CD4-positive, alpha-beta T cell treated with Interferon gamma for 1 hour (primary cell): ENCODE data around the gene YKT6.
"Not testable (repeated sequence)": the region's sequence is repeated elsewhere in the genome, so short reads cannot be mapped to it uniquely, and the experiment has no call there.

Source experiments
- DNase-seq: peaks from one replicate; pipeline ENCODE4 v3.0.0-alpha.2; 2020

The YKT6 gene

DNA sequence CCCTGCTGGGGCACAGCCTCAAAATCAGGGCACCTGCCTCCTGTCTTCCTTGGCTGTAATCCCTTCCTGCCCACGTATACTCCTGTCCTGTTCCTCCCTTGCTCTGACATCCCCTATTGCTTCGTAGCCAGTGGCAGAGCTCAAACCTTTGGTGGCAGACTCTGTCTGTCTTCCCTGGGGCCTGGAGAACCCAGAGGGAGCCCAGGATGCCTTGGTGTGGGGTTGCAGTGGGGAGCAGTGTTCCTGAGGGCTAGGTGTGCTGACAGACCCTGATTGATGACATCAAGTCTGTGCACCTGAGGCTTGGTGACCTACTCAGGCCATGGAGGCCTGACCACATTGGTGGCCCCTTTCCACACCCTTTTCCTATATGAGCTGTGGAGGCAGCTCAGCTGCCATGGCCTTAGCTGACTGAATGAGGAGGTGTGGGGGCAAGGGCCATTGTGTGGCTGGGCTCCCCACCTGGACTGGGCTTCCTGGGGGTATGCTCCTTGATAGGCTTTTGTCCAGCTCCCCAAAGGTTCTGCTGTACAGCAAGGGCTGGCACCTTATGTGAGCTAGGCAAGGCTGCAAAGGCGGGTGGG, 6.1 kb upstream of the YKT6 start:
- no peak for DNase-seq

DNA sequence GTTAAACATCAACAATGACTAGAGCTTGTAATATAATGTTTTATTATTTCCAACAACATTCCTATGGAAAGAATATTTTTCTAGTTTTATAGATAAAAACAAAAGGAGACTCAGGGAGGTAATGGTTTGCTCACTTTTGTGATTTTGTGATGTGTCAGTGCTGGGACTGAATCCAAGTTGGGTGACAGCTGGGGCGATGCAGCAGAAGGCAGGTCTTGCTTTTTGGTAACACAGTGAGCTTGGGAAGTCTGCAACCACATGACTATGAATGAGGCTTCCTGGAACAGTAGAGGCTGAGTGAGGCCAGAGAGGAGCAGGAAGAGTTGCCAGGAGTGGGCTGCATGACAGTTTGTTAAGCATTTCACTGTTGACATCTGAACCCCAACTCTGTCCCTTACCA, 4.9 kb upstream of the YKT6 start:
- DNase-seq: no peak

DNA sequence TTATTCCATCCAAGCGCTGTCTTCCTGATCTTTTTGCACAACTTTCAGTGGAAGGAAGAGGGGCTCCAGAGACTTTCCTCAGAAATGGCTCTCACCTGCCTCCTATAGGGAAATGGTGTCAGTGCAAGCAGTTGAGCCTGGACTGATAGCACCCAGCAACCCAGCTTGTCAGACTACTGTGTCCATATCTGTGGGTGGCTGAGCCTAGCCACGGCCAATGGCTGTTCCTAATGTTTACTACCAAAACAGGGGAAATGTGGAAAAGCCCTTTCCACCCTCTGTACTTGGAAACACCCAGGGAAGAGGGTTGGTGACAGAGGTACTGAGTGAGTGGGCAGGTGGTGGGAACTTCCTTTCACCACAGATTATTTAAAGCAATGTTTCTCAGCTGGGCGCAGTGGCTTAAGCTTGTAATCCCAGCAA, 4.3 kb upstream of the YKT6 start:
- DNase-seq: peak; percentile 7

DNA sequence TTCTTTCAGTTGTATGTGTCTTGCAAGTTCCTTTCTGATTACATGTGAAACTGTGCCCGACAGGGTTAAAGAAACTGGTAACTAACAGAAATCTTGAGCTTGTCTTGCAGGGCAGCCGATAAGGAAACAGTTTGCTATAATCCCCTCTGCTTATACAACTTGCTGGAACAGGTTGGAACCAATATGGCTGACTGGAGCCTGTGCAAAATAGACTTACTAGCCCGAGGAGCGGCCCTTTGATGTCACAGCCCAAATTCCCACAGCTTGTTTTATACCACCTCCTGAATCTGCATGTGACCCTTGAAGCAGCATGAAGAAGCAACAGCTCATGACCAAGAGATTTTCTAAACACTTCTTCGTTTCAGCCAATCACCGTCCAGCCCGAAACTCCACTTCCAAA, 3.3 kb upstream of the YKT6 start:
- no peak for DNase-seq

DNA sequence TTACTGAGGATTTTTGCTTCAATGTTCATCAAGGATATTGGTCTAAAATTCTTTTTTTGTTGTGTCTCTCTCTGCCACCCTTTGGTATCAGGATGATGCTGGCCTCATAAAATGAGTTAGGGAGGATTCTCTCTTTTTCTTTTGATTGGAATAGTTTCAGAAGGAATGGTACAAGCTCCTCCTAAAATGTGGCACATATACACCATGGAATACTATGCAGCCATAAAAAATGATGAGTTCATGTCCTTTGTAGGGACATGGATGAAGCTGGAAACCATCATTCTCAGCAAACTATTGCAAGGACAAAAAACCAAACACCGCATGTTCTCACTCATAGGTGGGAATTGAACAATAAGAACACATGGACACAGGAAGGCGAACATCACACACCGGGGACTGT, 615 bp upstream of the YKT6 start:
- not testable (repeated sequence) for DNase-seq

DNA sequence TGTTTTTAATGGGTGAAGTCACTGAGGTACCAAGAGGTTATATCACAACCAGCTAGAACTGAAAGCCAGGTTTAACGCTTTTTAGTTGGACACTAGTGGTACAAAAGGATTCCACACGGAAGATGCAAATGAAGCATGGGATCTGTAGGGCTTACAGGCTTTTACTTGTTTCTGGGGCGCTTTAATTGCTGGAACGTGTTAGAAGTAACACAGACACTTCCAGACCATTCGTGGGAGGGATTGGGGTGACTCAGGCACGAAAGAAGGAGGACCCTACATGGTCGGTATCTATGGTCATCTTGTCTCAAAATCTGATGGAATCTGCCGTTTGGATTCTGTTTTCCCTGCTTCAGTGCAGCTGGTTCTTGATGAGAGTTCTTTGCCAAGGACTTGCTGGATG, 1.0 kb downstream of the YKT6 start:
- DNase-seq: no peak

DNA sequence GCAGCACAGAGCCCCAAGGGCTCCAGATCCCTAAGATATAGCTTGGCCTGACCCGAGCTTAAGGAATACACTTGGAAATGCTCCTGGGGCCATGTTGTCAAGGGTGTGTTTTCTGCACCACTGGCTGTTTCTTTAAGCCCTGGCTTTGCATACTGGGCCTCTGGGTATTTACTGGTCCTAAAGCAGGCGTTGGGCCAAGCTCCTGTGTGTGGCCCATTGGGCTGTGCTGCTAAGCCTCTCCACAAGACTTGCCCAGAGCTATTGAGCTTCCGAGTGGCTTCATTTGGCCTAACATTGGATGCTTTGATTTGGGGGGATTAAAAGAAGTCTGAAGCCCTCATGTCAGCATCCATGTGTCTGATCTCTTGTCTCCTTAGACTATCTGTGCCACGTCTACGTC, 5.2 kb downstream of the YKT6 start:
- no peak for DNase-seq

DNA sequence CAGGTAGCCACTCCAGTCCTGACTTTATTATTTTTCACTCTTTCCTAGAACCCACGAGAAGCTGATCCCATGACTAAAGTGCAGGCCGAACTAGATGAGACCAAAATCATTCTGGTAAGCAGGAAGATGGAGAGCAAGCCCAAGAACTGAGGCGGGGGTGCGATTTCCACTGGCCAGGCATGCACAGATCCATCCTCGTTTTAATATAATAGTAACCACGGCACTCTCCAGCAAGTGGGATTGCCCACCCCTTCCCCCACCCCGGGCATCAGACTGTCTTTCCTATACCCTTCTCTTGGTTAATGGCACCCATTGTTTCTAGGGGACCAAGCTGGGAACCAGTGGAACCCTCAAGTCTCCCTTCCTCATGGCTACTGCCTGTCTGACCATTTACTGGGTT, 7.3 kb downstream of the YKT6 start:
- DNase-seq: no peak

DNA sequence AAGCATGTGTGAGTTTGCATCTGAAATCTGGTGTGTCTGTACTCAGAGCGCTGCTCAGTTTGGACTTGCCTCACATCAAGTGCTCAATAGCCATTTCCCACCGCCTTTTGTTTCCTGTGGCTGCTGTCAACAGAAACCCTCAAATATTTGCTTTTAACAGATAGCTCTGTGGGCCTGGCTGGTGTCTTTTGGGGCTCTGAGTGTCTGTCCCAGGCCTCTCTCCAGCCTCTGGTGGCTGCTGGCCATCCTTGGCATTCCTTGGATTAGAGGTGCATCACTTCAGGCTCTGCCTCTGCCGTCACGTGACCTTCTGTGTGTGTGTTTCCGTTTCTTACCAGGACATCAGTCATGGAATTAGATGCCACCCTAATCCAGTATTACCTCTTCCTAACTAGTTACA, 9.3 kb downstream of the YKT6 start:
- no peak for DNase-seq

DNA sequence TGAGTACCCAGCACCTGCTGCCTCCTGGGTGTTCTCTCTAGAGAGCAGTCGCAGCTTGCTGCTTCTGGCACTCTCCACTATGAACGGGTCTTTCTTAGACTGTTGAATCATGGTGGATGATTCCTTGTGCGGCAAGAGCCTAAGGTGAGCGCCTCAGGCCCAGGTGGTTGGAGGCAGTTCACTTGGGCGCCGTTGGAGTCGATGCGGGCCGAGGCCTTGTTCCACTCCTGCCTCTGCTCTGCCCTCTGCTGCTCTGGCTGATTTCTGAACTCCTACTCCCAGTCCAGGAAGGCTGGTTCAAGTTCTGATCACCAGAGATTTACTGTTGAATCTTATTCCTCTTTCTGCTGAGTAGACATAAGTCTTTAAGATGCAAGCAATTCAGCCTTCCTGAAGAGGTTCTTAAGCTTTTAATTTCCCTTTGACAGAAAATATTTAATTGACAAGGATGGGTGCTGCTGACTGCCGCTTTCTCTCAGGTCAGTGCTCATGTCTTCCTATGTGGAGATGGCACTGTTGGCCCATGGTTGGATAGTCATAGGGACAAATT, 10.4 kb downstream of the YKT6 start:
- DNase-seq: no peak

DNA sequence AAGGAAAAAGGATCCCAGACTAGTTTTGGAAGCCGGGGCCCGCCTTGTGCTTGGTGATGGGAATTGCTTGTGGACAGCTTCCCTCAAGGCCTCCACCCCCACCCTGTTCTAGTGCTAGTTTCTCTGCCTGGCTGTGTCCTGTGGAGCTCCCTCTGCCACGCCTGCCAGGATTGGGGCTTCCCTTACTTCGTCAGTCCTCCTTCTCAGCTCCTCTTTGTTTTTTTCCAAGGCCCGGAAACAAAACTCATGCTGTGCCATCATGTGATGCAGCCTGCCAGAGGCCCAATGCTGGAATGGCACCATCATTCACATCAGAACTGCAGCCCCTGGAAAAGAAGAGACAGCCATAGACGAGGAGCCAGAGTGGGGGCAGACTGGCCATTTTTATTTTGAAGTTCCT, 11.2 kb downstream of the YKT6 start:
- no peak for DNase-seq

DNA sequence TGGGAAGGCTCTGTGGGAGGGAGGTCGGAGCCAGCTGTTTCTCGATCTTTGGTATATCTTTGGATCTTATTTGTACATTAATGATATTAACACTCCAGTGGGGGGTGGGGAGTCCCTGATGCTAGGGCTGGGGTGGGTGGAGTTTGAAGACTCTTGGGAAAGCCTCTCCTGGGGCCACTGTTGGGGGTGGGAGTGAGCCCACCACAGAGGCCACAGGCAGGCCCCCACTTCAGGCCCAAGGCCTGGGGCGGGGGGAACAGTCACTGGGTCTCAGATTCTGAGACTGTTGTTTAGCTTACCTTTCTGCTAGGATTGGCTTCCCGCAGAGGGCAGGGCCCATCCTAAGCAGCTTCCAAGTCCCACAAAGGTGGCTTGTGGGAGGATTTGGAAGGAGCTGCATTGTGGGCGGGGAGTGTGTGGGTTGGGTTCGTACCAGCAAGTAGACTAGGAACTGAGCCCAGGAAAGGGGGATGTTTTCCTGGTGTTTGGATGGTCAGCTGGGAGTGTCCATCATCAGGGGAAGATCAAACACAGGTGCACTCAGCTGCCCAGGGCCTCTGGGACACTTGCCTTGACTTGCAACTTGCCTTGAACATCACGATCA, 11.9 kb downstream of the YKT6 start:
- no peak for DNase-seq

DNA sequence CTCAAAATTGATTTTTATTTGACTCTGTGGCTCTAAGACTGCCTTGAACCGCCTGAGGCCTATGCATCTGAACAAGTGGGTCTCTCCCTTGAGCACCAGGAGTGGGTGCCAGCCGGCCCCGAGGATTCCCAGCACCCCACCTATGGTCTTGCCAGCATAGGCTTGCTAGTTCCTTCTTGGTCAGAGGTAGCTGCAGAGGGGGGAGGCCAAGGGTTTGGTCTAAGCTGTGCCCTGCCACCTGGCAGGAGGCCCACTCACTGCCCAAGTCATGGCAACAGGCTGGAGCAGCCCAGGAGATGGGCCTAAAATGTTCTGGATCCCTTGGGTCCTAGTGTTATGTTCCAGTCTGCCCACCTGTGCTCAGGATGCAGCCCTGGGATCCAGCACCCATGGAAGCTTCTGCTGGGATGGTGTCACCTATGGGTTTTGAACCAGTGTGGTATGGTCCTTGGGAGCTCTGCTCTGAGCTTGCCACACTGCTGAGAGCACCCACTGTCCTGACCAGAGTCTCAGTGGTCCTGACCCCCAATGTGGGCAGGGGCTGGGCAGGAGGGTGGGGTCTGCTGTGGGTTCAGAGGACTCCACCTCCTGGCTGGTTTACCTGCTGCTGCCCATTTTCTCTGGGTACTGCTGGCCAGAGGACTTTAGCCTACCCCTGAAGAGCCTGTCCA, 12.6 kb downstream of the YKT6 start:
- DNase-seq: no peak

DNA sequence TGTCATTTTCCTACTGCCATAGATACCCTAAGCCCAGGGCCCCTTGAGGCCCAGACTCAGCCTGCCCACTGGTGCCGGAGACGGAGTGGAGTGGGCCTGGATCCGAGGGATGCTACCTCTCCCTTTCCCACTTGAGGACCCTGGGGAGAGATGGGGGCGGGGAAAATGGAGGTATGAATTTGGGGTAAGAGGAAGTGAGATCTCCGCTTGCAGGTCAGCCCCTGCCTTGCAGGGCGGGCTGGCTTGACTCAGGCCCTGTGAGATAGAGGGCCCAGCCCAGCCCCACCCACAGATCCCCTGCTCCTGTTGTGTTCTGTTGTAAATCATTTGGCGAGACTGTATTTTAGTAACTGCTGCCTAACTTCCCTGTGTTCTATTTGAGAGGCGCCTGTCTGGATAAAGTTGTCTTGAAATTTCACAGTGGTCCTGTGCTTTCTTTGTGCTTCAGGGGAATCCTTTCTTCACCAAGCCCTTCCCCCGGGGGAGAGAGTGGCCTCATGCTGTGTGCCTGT, 13.2 kb downstream of the YKT6 start:
- DNase-seq: no peak

DNA sequence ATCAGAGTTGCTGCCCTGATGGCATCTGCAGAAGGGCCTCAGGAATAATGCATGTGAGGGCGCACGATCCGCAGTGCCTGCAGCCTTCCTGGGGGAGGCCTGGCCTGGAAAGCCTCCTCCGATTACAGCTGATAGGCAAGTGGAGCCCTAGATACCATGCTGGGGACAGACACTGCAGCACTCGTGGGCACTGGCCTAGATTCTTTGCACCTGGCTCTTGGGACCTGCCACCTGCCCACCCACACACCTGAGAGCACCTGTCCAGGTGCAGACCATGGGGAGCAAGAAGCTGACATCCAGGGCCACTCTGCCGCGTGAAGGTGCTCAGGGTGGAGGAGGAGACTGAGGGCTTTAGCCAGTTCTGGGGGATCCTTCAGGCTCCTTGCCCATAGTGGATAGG, 14.8 kb downstream of the YKT6 start:
- no peak for DNase-seq

DNA sequence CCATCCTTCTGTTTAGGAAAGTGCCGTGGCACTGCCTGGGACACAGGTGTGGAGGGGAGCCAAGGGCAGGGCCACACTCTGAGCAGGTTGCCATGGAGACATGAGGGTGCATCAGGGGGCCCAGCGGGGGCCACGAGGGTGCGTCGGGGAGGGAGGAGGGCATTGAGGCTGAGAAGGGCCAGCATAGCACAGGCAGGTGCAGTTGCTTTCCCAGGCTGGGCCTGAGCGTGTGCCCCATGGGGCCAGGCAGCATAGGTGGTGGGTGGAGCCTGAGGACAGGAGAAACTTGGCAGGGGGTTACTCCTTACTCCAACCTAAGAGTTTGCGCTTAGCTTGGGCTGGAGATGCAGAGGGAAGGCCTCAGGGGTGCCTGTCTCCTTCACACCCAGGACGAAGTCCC, 15.2 kb downstream of the YKT6 start:
- DNase-seq: no peak

DNA sequence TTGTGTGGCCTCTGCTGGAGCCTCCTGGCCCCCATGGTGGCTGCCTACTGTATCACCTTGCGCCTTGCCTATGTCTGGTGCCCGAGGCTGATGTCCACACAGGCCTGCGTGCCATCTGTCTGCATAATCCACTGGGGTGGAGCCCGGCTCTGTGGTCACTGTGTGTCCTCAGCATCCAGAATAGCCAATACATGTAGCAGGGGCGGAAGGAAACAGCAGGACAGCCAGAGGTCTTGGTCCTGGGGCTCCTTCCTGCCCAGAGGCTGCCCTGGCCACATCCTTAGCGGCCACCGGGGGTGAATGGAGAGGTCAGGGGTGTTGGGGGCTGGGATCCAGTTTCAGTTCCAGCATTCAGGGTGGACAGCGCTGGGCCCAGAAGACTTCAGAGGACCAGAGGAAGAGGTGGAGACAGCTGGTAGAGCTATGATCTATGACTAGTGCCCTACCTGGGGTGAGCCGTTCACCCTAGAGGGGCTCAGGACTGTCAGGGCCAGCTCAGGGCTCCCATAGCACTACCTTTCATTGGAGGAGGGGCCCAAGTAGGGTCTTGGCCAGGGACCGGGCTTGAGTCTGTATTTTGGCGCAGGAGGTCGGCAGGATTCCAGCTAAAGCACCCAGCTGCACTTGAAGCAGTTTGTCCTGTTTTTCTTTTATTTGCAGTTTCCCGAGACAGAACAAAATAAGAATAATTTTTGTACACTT, 15.9 kb downstream of the YKT6 start:
- DNase-seq: no peak

DNA sequence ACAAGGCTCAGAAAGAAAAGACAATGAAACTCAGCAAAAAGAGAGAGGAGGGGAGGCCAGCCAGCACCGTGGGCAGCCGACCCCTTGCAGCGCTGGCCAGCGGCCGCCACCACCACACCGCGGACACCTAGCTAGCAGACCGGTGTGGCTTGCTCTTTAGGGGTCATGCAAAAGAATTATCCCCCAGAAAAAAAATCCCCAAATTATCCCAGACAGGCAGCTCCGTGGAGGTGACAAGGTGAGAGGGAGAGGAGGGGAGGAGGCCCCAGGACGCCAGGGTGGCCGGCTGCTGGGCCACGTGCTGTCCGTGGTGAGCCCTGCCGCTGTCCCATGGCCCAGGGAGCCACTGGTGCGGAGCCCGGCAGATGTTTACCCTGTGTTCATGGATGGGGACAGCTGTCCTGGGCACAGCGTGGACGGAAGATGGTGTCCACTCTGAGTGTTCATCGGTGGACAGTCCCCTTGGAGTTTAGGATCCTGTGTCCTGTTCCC, 16.5 kb downstream of the YKT6 start:
- no peak for DNase-seq

DNA sequence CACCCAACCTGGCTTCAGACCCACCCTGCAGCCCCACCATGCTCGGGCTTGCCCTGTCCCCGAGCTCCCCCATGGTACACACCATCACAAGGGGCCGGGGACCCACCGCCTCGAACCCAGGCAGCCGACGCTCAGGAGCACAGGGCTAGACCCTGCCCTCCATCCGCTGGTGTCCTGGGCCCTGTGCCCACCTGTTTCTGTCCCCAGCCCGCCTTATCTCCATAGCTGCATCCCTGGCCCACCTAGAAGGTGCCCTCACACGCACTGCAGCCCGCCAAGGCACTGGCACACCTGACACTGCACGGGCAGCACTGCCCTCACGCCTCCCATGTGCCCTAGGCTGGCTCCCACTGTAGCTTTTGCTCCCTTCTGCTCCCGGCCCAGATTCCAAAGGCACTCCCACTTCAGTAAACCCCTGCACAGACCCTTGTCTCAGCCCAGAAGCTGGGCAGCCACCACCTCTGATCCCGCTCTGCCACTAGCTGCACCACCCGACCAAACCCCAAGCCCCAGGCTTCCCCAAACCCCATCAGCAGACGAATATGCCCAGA, 17.1 kb downstream of the YKT6 start:
- DNase-seq: no peak

DNA sequence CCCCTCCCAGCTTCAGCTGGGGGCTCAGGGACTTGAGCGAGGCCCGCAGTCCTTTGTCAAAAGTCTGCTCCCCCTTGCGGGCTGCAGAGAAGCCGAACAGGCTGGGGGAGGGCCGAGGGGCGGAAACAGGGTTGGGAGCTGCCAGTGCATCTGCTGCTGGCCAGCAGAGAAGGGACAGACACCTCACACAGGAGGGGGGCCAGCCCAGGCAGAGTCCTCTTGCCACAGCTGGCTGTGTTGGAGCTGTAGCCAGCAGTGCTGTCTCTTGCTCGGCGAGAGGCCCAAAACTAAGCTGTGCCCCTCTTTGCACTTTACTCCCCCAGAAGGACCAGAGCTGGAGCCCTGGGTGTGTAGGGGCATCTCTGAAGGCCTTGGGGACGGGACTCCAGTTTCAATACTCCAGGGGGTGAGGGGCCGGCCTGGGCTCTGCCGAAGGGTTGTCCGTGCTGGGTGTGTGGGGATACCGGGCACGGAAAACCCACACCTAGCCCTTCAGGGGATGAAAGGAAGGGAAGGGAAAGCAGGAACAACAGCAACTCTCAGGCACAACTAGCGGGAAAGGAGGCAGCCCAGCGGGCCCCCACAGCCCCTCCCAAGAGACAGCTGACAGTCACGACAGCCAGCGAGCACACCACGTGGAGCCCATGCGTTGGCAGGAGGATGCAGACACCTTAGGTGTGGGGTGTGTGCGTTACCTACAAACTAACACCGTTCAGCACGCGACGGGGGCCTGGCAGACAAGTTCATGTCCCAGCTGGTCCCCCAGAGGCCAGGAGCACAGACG, 17.8 kb downstream of the YKT6 start:
- DNase-seq: no peak

DNA sequence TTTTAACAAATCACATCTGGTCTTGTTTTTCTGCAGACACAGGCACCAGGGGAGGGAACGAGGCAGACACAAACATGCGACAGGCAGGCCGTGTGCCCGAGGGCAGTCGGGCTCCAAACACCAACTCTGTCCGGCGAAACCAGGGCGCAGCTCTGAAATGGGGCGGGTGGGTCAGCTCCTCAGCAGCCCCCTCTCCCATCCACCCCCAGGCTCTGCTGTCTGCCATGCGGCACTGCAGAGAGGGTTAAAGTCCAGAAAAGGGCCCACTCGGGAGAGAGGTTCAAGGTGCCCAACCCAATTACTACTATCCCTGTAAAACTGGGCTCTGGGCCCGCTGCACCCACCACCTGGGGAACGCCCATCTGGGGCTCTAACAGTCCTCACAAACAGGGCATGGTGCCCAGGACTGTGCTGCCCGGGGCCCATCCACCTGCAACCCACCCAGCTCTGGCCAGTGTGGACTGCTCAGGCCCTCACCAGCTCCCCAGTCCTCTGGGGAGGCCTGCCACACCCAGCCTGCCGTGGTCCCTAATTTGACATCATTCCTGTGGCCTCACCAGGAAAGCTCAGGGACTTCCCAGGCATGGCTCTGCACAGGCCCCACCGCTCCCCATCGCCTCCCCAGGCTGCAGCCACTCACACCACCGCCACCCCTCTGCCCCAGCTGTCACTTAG, 18.7 kb downstream of the YKT6 start:
- no peak for DNase-seq

DNA sequence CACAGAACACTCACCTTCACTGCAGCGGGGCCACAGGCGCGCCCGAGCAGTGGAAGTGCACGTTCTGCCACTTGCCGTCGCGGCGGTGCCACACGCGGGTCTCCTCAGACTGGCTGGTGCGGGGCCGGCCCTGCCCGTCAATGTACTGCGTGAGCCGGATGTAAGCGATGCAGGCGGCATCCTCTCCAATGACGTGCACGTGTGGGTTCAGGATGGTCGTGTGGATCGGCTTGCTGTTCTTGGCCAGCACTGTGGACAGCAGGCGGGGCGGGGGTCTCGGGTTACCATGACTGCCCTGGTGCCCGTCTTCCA, 19.2 kb downstream of the YKT6 start:
- no peak for DNase-seq
